Retinal pigment epithelial cell (primary cell): Measurements from ENCODE around the gene S100PBP.

ENCODE experiments used
- DNase-seq: peaks from one replicate; pipeline ENCODE4 v3.0.0-alpha.2; 2010; ENCODE audit warnings: low read depth
- H3K4me3 ChIP-seq: 2 replicates; pipeline ENCODE4 v1.5.1; 2011; ENCODE audit warnings: mild to moderate bottlenecking, low read length, control low read depth, moderate library complexity
- CTCF ChIP-seq: conservative IDR thresholded peaks from 2 replicates; pipeline ENCODE4 v1.5.1; 2011; ENCODE audit warnings: low read depth, low read length, control low read depth, inconsistent platforms

S100PBP gene

DNA sequence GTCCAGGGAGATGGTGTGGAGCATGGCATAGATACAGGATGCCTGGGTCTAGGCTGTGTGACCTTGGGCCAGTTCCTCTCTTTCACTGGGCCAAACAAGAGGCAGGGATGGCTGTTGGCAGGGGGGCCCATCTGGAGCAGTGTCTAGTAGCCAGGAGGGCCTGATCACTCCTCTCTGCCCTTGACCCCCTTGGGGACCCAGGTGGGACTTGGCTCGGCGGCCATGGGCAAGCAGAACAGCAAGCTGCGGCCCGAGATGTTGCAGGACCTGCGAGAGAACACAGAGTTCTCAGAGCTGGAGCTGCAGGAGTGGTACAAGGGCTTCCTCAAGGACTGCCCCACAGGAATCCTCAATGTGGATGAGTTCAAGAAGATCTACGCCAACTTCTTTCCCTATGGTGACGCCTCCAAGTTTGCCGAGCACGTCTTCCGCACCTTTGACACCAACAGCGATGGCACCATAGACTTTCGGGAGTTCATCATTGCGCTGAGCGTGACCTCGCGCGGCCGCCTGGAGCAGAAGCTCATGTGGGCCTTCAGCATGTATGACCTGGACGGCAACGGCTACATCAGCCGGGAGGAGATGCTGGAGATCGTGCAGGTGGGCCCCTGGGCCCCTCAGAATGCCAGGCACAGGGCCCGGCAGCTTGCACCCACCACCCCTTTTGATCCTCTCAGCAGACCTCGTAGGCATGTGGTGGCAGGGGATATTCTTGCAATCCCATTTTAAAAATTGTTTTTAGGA, 71.4 kb downstream of the S100PBP start:
- no peak for DNase-seq
- TF ChIP-seq CTCF: no peak
- H3K4me3 ChIP-seq: no peak overlapping the region

- DNase-seq: no peak
- no peak overlapping the region for H3K4me3 ChIP-seq
- TF ChIP-seq CTCF: no peak
These were observed 72.4 kb downstream of the S100PBP start for GRCh38 chr1:32889731-32890278.

DNA sequence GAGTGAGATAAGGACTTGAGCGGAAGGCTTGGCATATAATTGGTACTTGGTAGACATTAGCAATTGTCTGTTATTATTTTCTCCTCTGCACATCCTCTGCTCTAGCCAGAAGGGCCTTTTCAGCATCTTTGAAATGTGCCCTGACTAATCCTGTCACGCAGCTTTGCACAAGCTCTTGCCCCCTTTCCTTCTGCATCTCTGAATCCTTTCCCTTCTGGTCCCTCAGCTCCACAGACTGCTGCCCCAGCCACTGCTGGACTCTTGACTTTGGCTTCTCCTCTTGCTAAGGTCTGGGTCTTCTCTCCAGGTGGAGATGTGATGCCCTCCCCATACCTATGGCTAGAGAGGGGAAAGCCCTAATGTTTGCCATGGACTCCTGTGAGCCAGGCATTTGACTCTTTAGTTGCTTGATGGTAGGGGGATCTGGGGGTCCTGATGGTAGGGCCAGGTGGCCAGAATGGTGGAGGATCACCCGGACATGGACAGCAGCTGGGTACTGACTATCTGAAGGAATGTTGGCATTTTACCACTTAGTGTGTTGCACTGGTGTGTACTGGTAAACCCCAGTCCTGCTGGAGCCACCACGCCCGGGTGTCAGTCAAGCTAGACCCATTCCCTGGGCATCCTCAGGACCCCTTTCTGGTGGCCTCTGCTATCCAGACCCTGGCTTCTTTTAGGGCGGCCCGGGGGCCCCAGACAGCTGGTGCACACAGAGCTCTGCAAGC, 73.2 kb downstream of the S100PBP start:
- no peak for TF ChIP-seq CTCF
- H3K4me3 ChIP-seq: no peak overlapping the region
- no peak for DNase-seq

DNA sequence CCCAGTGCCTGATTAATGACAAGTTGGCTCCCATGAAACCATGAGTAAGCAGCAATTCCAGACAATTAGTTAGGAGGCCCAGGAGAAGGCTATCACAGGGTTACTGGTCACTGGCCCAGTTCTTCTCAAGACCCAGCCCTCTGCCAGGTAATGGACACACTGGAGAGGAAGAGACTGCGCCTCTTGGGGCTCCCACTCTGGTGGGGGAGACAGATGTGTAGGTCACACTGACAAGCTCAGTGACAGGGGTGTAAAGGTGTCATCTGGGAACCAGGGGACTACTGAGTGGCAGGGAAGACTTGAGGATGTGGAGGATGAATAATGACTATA, 73.8 kb downstream of the S100PBP start:
- H3K4me3 ChIP-seq: no peak overlapping the region
- no peak for DNase-seq
- TF ChIP-seq CTCF: no peak

- no peak for DNase-seq
- H3K4me3 ChIP-seq: no peak overlapping the region
- TF ChIP-seq CTCF: no peak
These were observed 74.2 kb downstream of the S100PBP start for GRCh38 chr1:32891630-32892029.

GRCh38 chr1:32892368-32893197, 75.1 kb downstream of the S100PBP start:
- peak overlapping the region; percentile 45 for H3K4me3 ChIP-seq
- peak; percentile 44 for TF ChIP-seq CTCF
- no peak for DNase-seq
